Thoracic aorta (tissue), 2 donors: ENCODE measurements around the gene KCNQ5. TPM values are rescaled to one million over a fixed set of nuclear protein-coding genes. Genes with fewer than 3 reads are reported as not detected.

ENCODE experiments used
- ATAC-seq: fragments of 150-250 bp; one replicate; pipeline ENCODE4 v1.8.0; 2017; ENCODE audit warnings: low read depth; ENCODE audit not compliant: insufficient number of reproducible peaks, low FRiP score
- DNase-seq: peaks from one replicate; pipeline ENCODE4 v3.0.0-alpha.2; 2020; ENCODE audit warnings: low spot score
- H3K27ac ChIP-seq, 2 donors: fragments of 200-600 bp; sonication (generic); 1 replicate in 1 of 2; 2 replicates in 1 of 2; pipeline ENCODE4 v1.5.1; 2016; ENCODE audit warnings: mild to moderate bottlenecking in 2 of 2, moderate library complexity in 2 of 2
- H3K27me3 ChIP-seq: fragments of 200-600 bp; sonication (generic); replicated peaks from 2 replicates; pipeline ENCODE4 v1.6.0; 2016; ENCODE audit warnings: mild to moderate bottlenecking; ENCODE audit not compliant: insufficient read depth
- H3K36me3 ChIP-seq: fragments of 200-600 bp; sonication (generic); one replicate; pipeline ENCODE4 v1.5.1; 2016
- H3K4me1 ChIP-seq, 2 donors: fragments of 200-600 bp; sonication (generic); 1 replicate in 1 of 2; 2 replicates in 1 of 2; pipeline versions ENCODE4 v1.5.1 to v1.6.0; 2016; ENCODE audit warnings: low read depth in 2 of 2, mild to moderate bottlenecking in 1 of 2; ENCODE audit not compliant: control insufficient read depth in 1 of 2
- H3K4me3 ChIP-seq: fragments of 200-600 bp; sonication (generic); 2 replicates; pipeline ENCODE4 v1.5.1; 2016; ENCODE audit warnings: mild to moderate bottlenecking
- H3K9me3 ChIP-seq: fragments of 200-600 bp; sonication (generic); 2 replicates; pipeline ENCODE4 v1.5.1; 2016
- total RNA-seq, 2 donors: library from RNA; depleted of rRNA; stranded (reverse); fragments of >200 nt; gene quantifications; one replicate each; pipeline versions ENCODE4 v1.1.0 to v1.2.3, GENCODE V29; 2016
- TF ChIP-seq, protein P1 (sequence below): fragments of 200-600 bp; sonication (generic); IDR thresholded peaks from one replicate; pipeline ENCODE4 v1.5.1; 2019; ENCODE audit warnings: antibody characterized with exemption

The KCNQ5 gene
- total RNA-seq, 2 donors from 2014 or later = 7.3 to 8.5 TPM

DNA sequence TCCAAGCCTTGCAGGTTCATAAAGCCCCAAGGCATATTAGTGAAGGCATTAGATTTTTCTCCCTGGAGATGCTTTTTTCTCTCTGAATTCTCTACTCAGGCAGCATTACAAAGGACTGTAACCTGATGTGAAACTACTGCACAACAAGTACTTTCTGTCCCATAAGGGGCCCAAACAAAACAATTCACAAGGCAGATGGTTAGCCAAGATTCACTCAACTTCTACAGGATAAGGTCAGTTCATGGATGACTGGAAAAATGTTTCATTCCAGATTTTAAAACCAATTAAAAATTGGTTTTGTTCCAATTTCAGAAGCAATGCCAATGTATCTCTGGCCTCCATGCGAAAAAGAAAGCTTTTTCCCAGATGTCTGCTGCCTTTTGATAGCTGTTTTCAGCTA is 421.6 kb downstream of the KCNQ5 start:
- TF ChIP-seq, protein P1, sequence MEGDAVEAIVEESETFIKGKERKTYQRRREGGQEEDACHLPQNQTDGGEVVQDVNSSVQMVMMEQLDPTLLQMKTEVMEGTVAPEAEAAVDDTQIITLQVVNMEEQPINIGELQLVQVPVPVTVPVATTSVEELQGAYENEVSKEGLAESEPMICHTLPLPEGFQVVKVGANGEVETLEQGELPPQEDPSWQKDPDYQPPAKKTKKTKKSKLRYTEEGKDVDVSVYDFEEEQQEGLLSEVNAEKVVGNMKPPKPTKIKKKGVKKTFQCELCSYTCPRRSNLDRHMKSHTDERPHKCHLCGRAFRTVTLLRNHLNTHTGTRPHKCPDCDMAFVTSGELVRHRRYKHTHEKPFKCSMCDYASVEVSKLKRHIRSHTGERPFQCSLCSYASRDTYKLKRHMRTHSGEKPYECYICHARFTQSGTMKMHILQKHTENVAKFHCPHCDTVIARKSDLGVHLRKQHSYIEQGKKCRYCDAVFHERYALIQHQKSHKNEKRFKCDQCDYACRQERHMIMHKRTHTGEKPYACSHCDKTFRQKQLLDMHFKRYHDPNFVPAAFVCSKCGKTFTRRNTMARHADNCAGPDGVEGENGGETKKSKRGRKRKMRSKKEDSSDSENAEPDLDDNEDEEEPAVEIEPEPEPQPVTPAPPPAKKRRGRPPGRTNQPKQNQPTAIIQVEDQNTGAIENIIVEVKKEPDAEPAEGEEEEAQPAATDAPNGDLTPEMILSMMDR = no peak

DNA sequence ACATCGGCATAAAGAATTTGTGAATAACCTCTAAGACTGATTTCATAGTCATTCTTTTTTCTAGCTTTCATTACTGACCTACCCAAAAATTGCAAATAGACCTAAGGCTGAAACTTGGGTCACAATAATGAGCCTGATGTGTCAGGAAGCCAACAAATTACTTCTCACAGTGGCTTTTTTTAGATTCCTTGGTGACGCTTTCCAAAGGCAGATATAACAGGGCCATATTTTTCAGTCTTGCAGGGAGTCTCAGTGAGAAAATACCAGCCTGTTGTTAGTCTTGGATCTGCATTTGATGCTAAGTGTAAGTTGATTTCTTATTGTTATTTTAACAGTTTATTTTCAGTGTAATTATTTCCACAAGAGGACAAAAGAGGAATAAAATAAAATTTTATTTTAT is 423.7 kb downstream of the KCNQ5 start:
- H3K9me3 ChIP-seq = no peaks in the 10 kb centered on the region
- peaks cover 9 to 41% of the 10 kb centered on the region in 2 donors for H3K4me1 ChIP-seq
- no peaks in the 10 kb centered on the region for H3K27me3 ChIP-seq
- ATAC-seq (peak; percentile 30), DNase-seq (no peak)
- H3K27ac ChIP-seq = peak overlapping the region; percentile 31 to 45
- no peaks in the 10 kb centered on the region for H3K36me3 ChIP-seq
- TF ChIP-seq, protein P1 = no peak
- H3K4me3 ChIP-seq = peak overlapping the region; percentile 19

More for the DNA sequence above, 421.6 kb downstream of the KCNQ5 start:
- Histone ChIP-seq H3K27ac (peak overlapping the region; percentile 14 to 29), H3K4me3 (no peak overlapping the region), H3K27me3 (no peaks in the 10 kb centered on the region), H3K36me3 (no peaks in the 10 kb centered on the region), H3K9me3 (no peaks in the 10 kb centered on the region), H3K4me1 (peaks cover 9 to 41% of the 10 kb centered on the region in 2 donors)
- ATAC-seq (no peak), DNase-seq (no peak)

DNA sequence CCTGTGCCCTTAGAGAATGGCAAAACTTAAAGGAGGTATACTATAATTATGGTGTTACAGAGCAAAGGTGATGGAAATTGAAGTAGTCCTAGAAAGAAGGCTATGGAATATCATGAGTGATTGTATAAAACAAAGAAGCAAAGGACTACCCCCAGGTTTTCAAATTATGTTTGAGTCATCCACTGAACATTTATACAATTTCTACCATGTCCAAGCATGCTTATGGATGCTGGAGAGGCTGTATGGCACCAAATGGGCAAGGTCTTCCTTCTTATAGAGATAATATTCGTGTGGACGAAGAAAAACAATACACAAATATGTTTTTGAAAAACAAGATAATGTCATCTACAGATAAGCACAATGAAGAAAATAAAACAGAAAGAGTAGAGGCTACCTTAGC is 425.9 kb downstream of the KCNQ5 start:
- DNase-seq = no peak
- no peak for ATAC-seq
- H3K4me1 ChIP-seq = peaks cover 9 to 34% of the 10 kb centered on the region in 2 donors
- H3K9me3 ChIP-seq = no peaks in the 10 kb centered on the region
- H3K36me3 ChIP-seq = no peaks in the 10 kb centered on the region
- H3K27me3 ChIP-seq = no peaks in the 10 kb centered on the region
- no peak overlapping the region for H3K4me3 ChIP-seq
- TF ChIP-seq, protein P1 = no peak
- no peak overlapping the region for H3K27ac ChIP-seq

DNA sequence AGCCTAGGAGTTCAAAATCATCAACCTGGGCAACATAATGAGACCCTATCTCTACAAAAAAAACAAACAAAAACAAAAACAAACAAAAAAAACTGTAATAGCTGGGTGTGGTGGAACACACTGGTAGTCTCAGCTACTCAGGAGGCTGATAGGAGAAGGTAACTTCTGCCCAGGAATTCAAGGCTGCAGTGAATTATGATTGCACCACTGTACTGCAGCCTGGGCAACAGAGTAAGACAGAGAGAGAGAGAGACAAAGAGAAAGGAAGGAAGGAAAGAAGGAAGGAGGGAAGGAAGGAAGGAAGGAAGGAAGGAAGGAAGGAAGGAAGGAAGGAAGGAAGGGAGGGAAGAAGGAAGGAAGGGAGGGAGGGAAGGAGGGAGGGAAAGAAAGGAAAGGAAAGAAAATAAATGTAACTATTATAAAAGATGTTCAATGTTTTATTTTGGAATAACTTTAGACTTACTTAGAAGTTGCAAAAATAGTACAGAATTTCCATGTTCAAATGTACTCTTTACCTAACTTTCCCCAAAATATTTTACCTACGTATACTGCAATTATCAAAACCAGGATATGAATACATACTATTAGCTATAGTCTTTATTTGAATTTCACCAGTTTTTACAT is 428.2 kb downstream of the KCNQ5 start:
- H3K36me3 ChIP-seq = no peaks in the 10 kb centered on the region
- H3K27me3 ChIP-seq = no peaks in the 10 kb centered on the region
- TF ChIP-seq, protein P1 = no peak
- ATAC-seq (no peak), DNase-seq (no peak)
- H3K4me3 ChIP-seq = no peak overlapping the region
- no peak overlapping the region for H3K27ac ChIP-seq
- H3K4me1 ChIP-seq = peaks cover 6 to 17% of the 10 kb centered on the region in 2 donors
- H3K9me3 ChIP-seq = no peaks in the 10 kb centered on the region

DNA sequence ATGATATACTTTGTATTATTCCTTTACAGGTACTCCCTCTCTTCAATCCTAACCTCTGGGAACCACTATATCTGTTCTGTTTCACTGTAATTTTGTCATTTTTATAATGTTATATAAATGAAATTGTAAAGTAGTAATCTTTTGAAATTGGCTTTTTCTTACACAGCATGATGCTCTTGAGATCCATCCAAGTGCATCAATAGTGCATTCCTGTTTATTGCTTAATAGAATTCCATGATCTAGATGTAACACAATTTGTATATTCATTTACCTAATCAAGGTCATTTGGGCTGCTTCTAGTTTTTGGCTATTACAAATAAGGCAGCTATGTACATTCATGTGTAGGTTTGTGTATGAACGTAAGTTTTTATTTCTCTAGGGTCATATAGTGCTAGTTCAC is 428.8 kb downstream of the KCNQ5 start:
- Histone ChIP-seq H3K27me3 (no peaks in the 10 kb centered on the region), H3K4me3 (no peak overlapping the region), H3K9me3 (no peaks in the 10 kb centered on the region), H3K4me1 (peaks cover 3 to 11% of the 10 kb centered on the region in 2 donors), H3K27ac (no peak overlapping the region), H3K36me3 (no peaks in the 10 kb centered on the region)
- ATAC-seq (no peak), DNase-seq (no peak)
- TF ChIP-seq, protein P1 = no peak
